ENCODE measurements around the gene ARHGEF28.

GRCh38 chr5:73822989-73823339 is 197.0 kb downstream of the ARHGEF28 start:
- TF ChIP-seq CTCF (IDR thresholded peaks at IDR 0.05; ENCODE audit: poor library complexity): no peak
- no peak for TF ChIP-seq EZH2 (IDR thresholded peaks at IDR 0.05; ENCODE audit: borderline replicate concordance)
